K562 (cell line): Measurements from ENCODE around the gene SLC1A7. TPM values are rescaled to one million over a fixed set of nuclear protein-coding genes. Genes with fewer than 3 reads are reported as not detected.

Source experiments
- CHD7 ChIP-seq: fragments of 200-600 bp; sonication (generic); IDR thresholded peaks from one replicate; pipeline ENCODE4 v1.6.1; 2012; ENCODE audit warnings: mild to moderate bottlenecking, low read depth, low read length, inconsistent platforms
- ELF2 ChIP-seq: fragments of 250-450 bp; sonication (Bioruptor Pico); IDR thresholded peaks from 2 replicates; pipeline ENCODE4 v1.5.0; 2021; ENCODE audit warnings: mild to moderate bottlenecking
- FOXM1 ChIP-seq, 2 experiments: fragments of 450-650 bp in 1 of 2; sonication (generic) in 1 of 2; formaldehyde crosslinking in 1 of 2; IDR thresholded peaks; 2 replicates each; pipeline versions ENCODE4 v1.6.1 to v1.9.0; 2017 to 2022; ENCODE audit warnings: low read depth in 2 of 2, mild to moderate bottlenecking in 2 of 2, missing genetic modification reagents in 1 of 2, moderate library complexity in 1 of 2
- GABPB2 ChIP-seq: fragments of 250-450 bp; sonication (Bioruptor Pico); conservative IDR thresholded peaks from 2 replicates; pipeline ENCODE4 v1.5.1; 2021; ENCODE audit warnings: mild to moderate bottlenecking
- HDAC2 ChIP-seq: fragments of 450-650 bp; IDR thresholded peaks from 2 replicates; pipeline ENCODE4 v1.6.1; 2016; ENCODE audit warnings: mild to moderate bottlenecking
- KAT2B ChIP-seq: IDR thresholded peaks from one replicate; pipeline ENCODE4 v1.6.1; 2012; ENCODE audit warnings: low read depth, mild to moderate bottlenecking, control low read depth, inconsistent platforms, low read length, moderate library complexity
- LARP7 ChIP-seq: fragments of 450-650 bp; IDR thresholded peaks from 2 replicates; pipeline ENCODE4 v1.6.1; 2016
- MTF1 ChIP-seq: fragments of 250-450 bp; sonication (Bioruptor Pico); IDR thresholded peaks from 2 replicates; pipeline ENCODE4 v1.9.0; 2021; ENCODE audit warnings: moderate library complexity, mild to moderate bottlenecking, inconsistent platforms, borderline replicate concordance
- PCBP2 ChIP-seq: fragments of 200-400 bp; formaldehyde crosslinking; IDR thresholded peaks from 2 replicates; pipeline ENCODE4 v1.6.1; 2018; ENCODE audit warnings: low read length, low read depth, mild to moderate bottlenecking, moderate library complexity; ENCODE audit not compliant: poor library complexity, severe bottlenecking
- POLR2H ChIP-seq: IDR thresholded peaks from 2 replicates; pipeline ENCODE4 v1.6.1; 2016; ENCODE audit warnings: missing genetic modification characterization, low read depth, mild to moderate bottlenecking, control low read depth, missing compliant biosample characterization, moderate library complexity
- SUPT5H ChIP-seq: fragments of 450-650 bp; IDR thresholded peaks from 2 replicates; pipeline ENCODE4 v1.6.1; 2016
- ZNF518B ChIP-seq: fragments of 250-450 bp; sonication (Bioruptor Pico); IDR thresholded peaks from 2 replicates; pipeline ENCODE4 v1.5.0; 2021; ENCODE audit warnings: mild to moderate bottlenecking, moderate library complexity
- polyA plus RNA-seq, 8 experiments: library from polyadenylated mRNA; depleted of rRNA in 4 of 8; stranded (reverse) in 5 of 8; unstranded in 3 of 8; fragments of >200 nt; fragmentation: Nextera tagmentation in 2 of 8; fragmentation: Illumina TruSeq in 1 of 8; extraction: Ambion mirVana in 2 of 8; extraction: Trizol in 1 of 8; gene quantifications; 2 replicates each; pipeline versions ENCODE4 v1.2.1 to v1.2.3, GENCODE V29; 2011 to 2014; ENCODE audit warnings: inconsistent platforms in 1 of 8, missing spikeins in 1 of 8
- total RNA-seq, 7 experiments: library from RNA; depleted of rRNA in 6 of 7; stranded (reverse); fragments of >200 nt in 6 of 7; fragmentation: Illumina TruSeq in 2 of 7; extraction: Trizol in 2 of 7; gene quantifications; 2 replicates each; pipeline versions ENCODE4 v1.2.1 to v1.2.3, GENCODE V29; 2011 to 2021; ENCODE audit warnings: low replicate concordance in 1 of 7

Gene SLC1A7
- total and polyA plus RNA-seq, 9 of the 15 experiments (the other 6 are each of a cell fraction or from before 2014, with no cell fraction given): 0.07 TPM; not detected in 8

- peak; percentile 80; the same call in 1 of the 2 replicates for TF ChIP-seq HDAC2
- TF ChIP-seq POLR2H (tag): no peak
- no peak for TF ChIP-seq PCBP2
- 0 out of 2 replicates have a peak, but pooled peaks have one; percentile 28 for TF ChIP-seq ELF2 (CRISPR knock-in tag)
- TF ChIP-seq FOXM1 (IDR thresholded peaks at IDR 0.05; ENCODE audit: low read depth): 0 out of 2 replicates have a peak, but pooled peaks have one; percentile 48
- no peak for TF ChIP-seq FOXM1 (CRISPR knock-in tag; IDR thresholded peaks at IDR 0.05; ENCODE audit: low read depth)
- TF ChIP-seq MTF1 (CRISPR knock-in tag): no peak
- TF ChIP-seq KAT2B: no peak
- TF ChIP-seq CHD7: no peak
- TF ChIP-seq LARP7: 0 out of 2 replicates have a peak, but pooled peaks have one; percentile 47
- TF ChIP-seq SUPT5H: no peak
- no peak for TF ChIP-seq ZNF518B (CRISPR knock-in tag)
- no peak for TF ChIP-seq GABPB2 (CRISPR knock-in tag)
Observed at GRCh38 chr1:53183095-53183990, 40.9 kb upstream of the SLC1A7 start (continued).
